Calu3 (cell line): ENCODE measurements around the gene CLECL1. TPM values are rescaled to one million over a fixed set of nuclear protein-coding genes. Genes with fewer than 3 reads are reported as not detected.
"Not testable (repeated sequence)": the region's sequence is repeated elsewhere in the genome, so short reads cannot be mapped to it uniquely, and the experiment has no call there.

Experiments
- BruUV-seq: library from RNA; stranded (reverse); fragments of 400-500 nt; replicated peaks from 2 replicates; lab custom pipeline; 2021; lab: Mats Ljungman, UMichigan
- CTCF ChIA-PET: fragments of 300-600 bp; sonication (Branson Sonifier 250); formaldehyde crosslinking; loops from one replicate; lab custom pipeline; 2022; ENCODE audit warnings: antibody characterized with exemption; lab: Charles Lee
- DNase-seq: peaks from one replicate; pipeline ENCODE4 v3.0.0; 2022
- H3K27ac Mint-ChIP-seq: one replicate; pipeline ENCODE4 v1.8.0; 2022; ENCODE audit warnings: mixed read lengths; ENCODE audit not compliant: unreplicated experiment
- H3K27me3 Mint-ChIP-seq: one replicate; pipeline ENCODE4 v1.8.0; 2022; ENCODE audit warnings: mixed read lengths; ENCODE audit not compliant: unreplicated experiment
- H3K36me3 Mint-ChIP-seq: one replicate; pipeline ENCODE4 v1.8.0; 2022; ENCODE audit warnings: mild to moderate bottlenecking, moderate library complexity, mixed read lengths; ENCODE audit not compliant: insufficient read depth, unreplicated experiment
- H3K4me1 Mint-ChIP-seq: one replicate; pipeline ENCODE4 v1.8.0; 2022; ENCODE audit warnings: mild to moderate bottlenecking, low read depth, mixed read lengths; ENCODE audit not compliant: unreplicated experiment
- H3K4me3 Mint-ChIP-seq: one replicate; pipeline ENCODE4 v1.8.0; 2022; ENCODE audit warnings: mild to moderate bottlenecking, low read depth, moderate library complexity, mixed read lengths; ENCODE audit not compliant: unreplicated experiment
- H3K9me3 Mint-ChIP-seq: one replicate; pipeline ENCODE4 v1.8.0; 2022; ENCODE audit warnings: low read depth, mixed read lengths; ENCODE audit not compliant: unreplicated experiment
- intact Hi-C: fragments of 100-400 bp; cut with micrococcal nuclease; formaldehyde crosslinking; loops from one replicate; pipeline ENCODE4 v1.10.0; 2022; ENCODE audit not compliant: unreplicated experiment
- total RNA-seq: library from RNA; stranded (reverse); gene quantifications from 2 replicates; pipeline ENCODE4 v1.2.3, GENCODE V29; 2022
- TF ChIP-seq, protein P1 (sequence below): fragments of 200-600 bp; IDR thresholded peaks from one replicate; pipeline ENCODE4 v1.8.0; 2022; ENCODE audit warnings: antibody characterized with exemption; ENCODE audit not compliant: unreplicated experiment

Gene CLECL1
- total RNA-seq, 1 experiment from 2014 or later = not detected

DNA sequence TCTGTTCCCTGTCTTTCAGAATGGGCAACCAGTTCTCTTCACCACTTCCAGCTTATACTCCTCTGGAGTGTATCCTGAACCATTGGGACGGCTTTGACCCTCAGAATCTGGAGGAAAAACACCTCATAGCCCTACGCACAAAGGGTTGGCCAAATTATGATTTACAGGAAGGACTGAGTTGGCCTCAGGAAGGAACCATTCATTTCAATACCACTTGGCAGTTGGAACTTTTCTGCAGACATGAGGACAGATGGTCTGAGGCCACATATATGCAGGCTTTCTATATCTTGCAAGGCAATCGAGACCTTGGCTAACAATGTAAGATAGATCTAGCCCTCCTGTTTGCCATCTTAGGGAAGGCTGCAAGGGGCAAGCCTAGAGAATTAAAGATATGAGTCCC, 24.0 kb downstream of the CLECL1 start:
- peaks cover 25% of the 10 kb centered on the region for H3K4me1 Mint-ChIP-seq
- no peaks in the 10 kb centered on the region for H3K36me3 Mint-ChIP-seq
- CTCF ChIA-PET = interaction anchor here (1.0 to 2.3 kb wide), 6 partner anchors 8 to 377 kb away, joined by 3 to 8 read pairs (median 4); no protein-coding TSS in a partner anchor
- DNase-seq = no peak
- BruUV-seq = no TSS peak
- H3K27ac Mint-ChIP-seq = no peak overlapping the region
- H3K9me3 Mint-ChIP-seq = no peaks in the 10 kb centered on the region
- no peaks in the 10 kb centered on the region for H3K27me3 Mint-ChIP-seq
- no peak overlapping the region for H3K4me3 Mint-ChIP-seq
- TF ChIP-seq, protein P1, sequence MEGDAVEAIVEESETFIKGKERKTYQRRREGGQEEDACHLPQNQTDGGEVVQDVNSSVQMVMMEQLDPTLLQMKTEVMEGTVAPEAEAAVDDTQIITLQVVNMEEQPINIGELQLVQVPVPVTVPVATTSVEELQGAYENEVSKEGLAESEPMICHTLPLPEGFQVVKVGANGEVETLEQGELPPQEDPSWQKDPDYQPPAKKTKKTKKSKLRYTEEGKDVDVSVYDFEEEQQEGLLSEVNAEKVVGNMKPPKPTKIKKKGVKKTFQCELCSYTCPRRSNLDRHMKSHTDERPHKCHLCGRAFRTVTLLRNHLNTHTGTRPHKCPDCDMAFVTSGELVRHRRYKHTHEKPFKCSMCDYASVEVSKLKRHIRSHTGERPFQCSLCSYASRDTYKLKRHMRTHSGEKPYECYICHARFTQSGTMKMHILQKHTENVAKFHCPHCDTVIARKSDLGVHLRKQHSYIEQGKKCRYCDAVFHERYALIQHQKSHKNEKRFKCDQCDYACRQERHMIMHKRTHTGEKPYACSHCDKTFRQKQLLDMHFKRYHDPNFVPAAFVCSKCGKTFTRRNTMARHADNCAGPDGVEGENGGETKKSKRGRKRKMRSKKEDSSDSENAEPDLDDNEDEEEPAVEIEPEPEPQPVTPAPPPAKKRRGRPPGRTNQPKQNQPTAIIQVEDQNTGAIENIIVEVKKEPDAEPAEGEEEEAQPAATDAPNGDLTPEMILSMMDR = no peak
- intact Hi-C loops = loop anchor here (1.0 to 5.0 kb wide), 2 partner anchors 75 to 377 kb away; no protein-coding TSS in a partner anchor

DNA sequence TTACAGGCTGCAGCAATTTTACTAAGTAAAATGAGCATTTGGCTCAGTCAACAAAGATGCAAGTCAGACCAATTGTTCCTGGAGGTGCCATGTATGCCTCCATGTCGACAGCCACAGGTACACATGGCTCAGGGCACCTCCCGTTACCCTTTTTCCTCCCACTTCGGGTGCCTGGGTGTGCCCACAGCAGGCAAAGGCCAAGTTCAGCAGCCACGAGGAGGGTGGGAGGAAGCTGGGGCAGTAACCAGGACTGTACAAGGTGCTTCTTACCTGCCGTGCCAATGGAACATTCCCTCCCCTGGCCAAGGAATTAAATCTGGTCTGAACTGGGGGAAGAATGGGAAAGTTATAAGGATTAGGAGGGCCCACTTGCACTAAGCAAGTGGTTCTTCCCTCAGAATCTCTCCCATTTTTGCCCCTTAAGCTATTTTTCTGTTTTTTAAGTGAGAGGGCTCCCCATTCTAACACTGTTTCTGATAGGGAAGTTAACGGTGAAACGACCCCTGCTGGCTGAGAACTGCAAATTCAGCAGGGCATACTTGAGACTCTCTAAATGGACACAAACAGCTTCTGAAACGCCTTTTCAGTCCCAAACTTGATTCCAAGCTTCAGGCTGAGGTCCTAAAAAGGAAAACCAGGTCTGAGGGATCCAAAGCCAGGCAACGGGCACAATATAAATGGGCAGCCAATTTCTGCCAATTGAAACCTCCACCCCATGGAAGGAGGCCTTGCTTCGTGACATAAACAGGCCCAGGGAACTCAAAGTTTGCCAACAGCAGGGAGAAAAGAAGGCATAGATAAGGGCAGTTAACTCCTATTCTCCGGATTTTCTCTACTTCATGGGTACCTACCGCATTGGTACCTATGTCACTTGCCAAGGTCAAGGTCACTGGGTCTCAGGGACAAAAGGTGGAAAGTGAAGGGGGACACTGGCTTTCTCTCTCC, 24.8 kb downstream of the CLECL1 start:
- no peak overlapping the region for H3K4me3 Mint-ChIP-seq
- H3K4me1 Mint-ChIP-seq = peaks cover 25% of the 10 kb centered on the region
- TF ChIP-seq, protein P1 = peak; percentile 78
- no peaks in the 10 kb centered on the region for H3K27me3 Mint-ChIP-seq
- DNase-seq = peak; percentile 52
- CTCF ChIA-PET = interaction anchor here (0.6 to 2.3 kb wide), 8 partner anchors 9 to 1079 kb away, joined by 3 to 8 read pairs (median 4); no protein-coding TSS in a partner anchor
- intact Hi-C loops = loop anchor here (1.0 to 5.0 kb wide), 2 partner anchors 74 to 376 kb away; no protein-coding TSS in a partner anchor
- H3K9me3 Mint-ChIP-seq = no peaks in the 10 kb centered on the region
- no TSS peak for BruUV-seq
- H3K27ac Mint-ChIP-seq = no peak overlapping the region
- H3K36me3 Mint-ChIP-seq = no peaks in the 10 kb centered on the region

DNA sequence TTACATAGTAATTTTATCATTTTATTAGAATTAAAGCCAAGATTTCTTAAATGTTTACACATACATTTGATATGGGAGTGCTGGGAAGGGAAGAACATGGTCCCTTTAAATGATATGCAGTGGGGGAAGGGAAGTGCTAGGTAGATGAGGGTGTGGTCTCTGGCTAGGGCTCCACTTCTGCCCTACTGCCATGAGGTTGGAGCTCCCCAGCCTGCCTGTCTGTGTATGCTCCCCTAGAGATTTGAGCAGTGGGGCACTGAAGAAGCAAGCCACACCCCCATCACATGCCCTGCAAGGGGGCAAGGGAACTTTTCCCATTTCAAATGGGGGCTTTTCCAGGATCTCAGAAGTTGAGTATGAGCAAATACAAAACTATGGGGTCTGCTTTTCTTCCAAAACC, 25.5 kb downstream of the CLECL1 start:
- Mint-ChIP-seq H3K4me3 (no peak overlapping the region), H3K4me1 (peaks cover 25% of the 10 kb centered on the region), H3K27me3 (no peaks in the 10 kb centered on the region), H3K9me3 (no peaks in the 10 kb centered on the region), H3K36me3 (no peaks in the 10 kb centered on the region), H3K27ac (no peak overlapping the region)
- BruUV-seq = no TSS peak
- CTCF ChIA-PET = interaction anchor here (1.4 to 2.3 kb wide), 2 partner anchors 35 to 376 kb away, joined by 6 to 8 read pairs; no protein-coding TSS in a partner anchor
- intact Hi-C loops = loop anchor here (5.0 kb wide), 1 partner anchor 375 kb away; no protein-coding TSS in a partner anchor
- DNase-seq = no peak
- TF ChIP-seq, protein P1 = no peak

DNA sequence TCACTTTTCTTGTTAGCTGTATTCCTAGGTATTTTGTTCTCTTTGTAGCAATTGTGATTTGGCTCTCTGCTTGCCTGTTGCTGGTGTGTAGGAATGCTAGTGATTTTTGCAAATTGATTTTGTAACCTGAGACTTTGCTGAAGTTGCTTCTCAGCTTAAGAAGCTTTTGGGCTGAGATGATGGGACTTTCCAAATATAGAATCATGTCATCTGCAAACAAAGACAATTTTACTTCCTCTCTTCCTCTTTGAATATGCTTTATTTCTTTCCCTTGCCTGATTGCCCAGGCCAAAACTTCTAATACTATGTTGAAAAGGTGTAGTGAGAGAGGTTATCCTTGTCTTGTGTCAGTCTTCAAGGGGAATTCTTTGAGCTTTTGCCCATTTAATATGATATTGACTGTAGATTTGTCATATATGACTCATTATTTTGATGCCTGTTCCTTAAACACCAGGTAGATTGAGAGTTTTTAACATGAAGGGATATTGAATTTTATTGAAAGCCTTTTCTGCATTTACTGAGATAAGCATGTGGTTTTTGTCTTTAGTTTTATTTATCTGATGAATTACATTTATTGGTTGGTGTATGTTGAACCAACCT, 26.7 kb downstream of the CLECL1 start:
- Mint-ChIP-seq H3K4me1 (peaks cover 25% of the 10 kb centered on the region), H3K27ac (peak overlapping the region; percentile 49), H3K4me3 (no peak overlapping the region), H3K9me3 (no peaks in the 10 kb centered on the region), H3K27me3 (no peaks in the 10 kb centered on the region), H3K36me3 (no peaks in the 10 kb centered on the region)
- TF ChIP-seq, protein P1 = no peak
- intact Hi-C loops = loop anchor here (5.0 kb wide), 1 partner anchor 374 kb away; no protein-coding TSS in a partner anchor
- no TSS peak for BruUV-seq
- CTCF ChIA-PET = interaction anchor here (2.3 kb wide), 1 partner anchor 37 kb away, joined by 8 read pairs; no protein-coding TSS in a partner anchor
- DNase-seq = no peak

DNA sequence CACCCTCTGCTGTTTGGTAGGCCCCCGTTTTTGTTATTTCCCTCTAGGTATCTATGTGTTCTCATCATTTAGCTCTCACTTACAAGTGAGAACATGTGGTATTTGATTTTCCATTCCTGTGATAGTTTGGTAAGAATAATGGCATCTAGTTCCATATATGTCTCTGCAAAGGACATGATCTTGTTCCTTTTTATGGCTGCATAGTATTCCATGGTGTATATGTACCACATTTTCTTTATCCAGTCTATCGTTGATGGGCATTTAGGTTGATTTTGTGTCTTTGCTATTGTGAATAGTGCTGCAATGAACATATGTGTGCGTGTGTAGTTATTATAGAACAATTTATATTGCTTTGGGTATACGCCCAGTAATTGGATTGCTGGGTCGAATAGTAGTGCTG, 28.3 kb downstream of the CLECL1 start:
- H3K9me3 Mint-ChIP-seq, intact Hi-C loops, BruUV-seq, H3K4me3 Mint-ChIP-seq, H3K27ac Mint-ChIP-seq, CTCF ChIA-PET, H3K27me3 Mint-ChIP-seq, DNase-seq, H3K36me3 Mint-ChIP-seq: not testable (repeated sequence)
- H3K4me1 Mint-ChIP-seq = peaks cover 34% of the 10 kb centered on the region
